SU-DHL-6 (cell line): Measurements from ENCODE around the gene KCNA1.

Experiments used
- EZH2phosphoT487 ChIP-seq: fragments of 200-600 bp; sonication (generic), shearing (Covaris generic); conservative IDR thresholded peaks from 2 replicates; pipeline ENCODE4 v1.6.1; 2018; ENCODE audit warnings: mild to moderate bottlenecking, antibody characterized with exemption, low read length, moderate library complexity, mixed read lengths
- TF ChIP-seq, protein P1 (sequence below): fragments of 200-600 bp; sonication (generic); IDR thresholded peaks from one replicate; pipeline ENCODE4 v1.5.1; 2017; ENCODE audit warnings: antibody characterized with exemption, mild to moderate bottlenecking, low read length, moderate library complexity; ENCODE audit not compliant: insufficient read depth, poor library complexity, severe bottlenecking

DNA sequence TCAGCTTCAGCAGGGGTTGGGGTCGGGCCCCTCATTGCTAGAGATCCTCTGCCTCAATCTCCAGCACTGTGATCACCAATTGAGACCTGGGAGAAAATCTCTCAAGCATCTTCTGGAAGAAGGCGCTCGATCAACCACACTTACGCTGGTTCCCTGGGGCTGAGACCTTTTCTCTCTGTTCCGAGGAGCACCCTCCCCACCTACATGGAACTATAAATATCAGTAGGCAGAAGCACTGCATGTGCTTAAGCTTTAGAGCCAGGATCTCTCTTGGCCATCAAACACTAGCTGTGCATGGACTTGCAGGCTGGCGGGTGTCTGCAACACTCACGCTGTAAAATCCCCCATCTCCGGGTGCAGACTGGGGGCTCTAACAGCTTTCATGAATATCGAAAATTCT lies 38.2 kb upstream of the KCNA1 start:
- TF ChIP-seq, protein P1, sequence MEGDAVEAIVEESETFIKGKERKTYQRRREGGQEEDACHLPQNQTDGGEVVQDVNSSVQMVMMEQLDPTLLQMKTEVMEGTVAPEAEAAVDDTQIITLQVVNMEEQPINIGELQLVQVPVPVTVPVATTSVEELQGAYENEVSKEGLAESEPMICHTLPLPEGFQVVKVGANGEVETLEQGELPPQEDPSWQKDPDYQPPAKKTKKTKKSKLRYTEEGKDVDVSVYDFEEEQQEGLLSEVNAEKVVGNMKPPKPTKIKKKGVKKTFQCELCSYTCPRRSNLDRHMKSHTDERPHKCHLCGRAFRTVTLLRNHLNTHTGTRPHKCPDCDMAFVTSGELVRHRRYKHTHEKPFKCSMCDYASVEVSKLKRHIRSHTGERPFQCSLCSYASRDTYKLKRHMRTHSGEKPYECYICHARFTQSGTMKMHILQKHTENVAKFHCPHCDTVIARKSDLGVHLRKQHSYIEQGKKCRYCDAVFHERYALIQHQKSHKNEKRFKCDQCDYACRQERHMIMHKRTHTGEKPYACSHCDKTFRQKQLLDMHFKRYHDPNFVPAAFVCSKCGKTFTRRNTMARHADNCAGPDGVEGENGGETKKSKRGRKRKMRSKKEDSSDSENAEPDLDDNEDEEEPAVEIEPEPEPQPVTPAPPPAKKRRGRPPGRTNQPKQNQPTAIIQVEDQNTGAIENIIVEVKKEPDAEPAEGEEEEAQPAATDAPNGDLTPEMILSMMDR = no peak
- no peak for TF ChIP-seq EZH2phosphoT487
